COR-L47 (cell line): ENCODE data around the gene PERCC1.

Experiments
- DNase-seq: peaks from one replicate; lab custom pipeline; 2025; lab: John Stamatoyannopoulos, UW

The PERCC1 gene

DNA sequence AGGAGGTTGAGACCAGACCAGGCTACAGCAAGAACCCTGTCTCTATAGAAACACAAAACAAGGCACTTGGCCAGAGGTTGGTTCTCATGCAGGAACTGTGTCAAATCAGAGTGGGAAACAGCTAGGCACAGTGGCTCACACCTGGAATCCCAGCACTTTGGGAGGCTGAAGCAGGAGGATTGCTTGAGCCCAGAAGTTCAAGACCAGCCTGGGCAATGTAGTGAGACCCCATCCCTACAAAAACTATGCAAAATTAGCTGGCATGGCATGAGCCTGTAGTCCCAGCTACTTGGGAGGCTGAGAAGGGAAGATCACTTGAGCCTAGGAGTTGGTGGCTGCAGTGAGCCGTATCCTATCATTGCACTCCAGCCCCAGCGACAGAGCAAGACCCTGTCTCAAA lies 18.0 kb upstream of the PERCC1 start:
- DNase-seq: no peak

DNA sequence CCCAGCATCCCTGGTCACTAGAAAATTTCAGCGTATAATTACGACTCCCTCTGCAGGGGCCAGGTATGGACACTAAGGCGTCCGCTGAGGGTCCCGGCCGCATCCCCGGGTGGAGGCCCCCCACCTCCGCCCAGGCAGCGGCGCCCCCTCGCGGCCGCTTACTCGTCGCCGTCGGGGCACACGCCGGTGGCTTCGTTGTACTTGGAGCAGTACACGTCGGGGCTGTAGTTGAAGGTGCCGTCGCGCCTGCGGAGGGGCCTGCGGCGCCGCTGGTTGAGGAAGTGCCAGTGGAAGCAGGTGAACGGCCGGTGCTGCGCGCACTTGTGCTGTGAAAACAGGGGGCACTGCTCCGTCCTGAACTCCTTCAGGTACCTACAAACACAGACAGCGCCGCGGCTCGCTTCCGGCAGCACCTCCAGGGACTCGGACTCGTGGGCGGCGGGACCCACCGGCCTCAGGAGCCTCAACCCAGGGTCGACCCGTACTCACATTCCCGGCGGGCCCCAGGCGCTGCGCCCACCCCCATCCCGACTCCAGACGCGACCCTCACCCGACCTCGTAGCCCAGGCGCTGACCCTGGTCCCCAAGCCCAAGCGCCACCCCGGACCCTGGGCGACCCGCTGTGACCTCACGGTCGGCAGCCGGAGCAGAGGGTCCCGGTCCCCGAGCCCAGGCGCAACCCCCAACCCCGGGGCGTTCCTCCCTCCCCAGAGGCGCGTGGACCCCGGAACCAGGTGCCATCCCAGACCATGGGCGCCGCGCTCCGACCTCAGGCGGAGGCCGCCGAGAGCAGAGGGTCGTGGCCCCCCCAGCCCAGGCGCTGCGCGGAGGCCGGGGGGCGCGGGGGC lies 17.0 kb upstream of the PERCC1 start:
- peak; percentile 40 for DNase-seq

GRCh38 chr16:1414532-1415260 lies 16.2 kb upstream of the PERCC1 start, which contains the start of gene UNKL:
UNKL (minus strand) TSS chr16:1414704; CDS start chr16:1414691, 13 bp downstream.
- peak; percentile 33 for DNase-seq

GRCh38 chr16:1416521-1416941 lies 14.3 kb upstream of the PERCC1 start:
- DNase-seq: no peak

GRCh38 chr16:1420111-1420539 lies 10.8 kb upstream of the PERCC1 start:
- DNase-seq: no peak

DNA sequence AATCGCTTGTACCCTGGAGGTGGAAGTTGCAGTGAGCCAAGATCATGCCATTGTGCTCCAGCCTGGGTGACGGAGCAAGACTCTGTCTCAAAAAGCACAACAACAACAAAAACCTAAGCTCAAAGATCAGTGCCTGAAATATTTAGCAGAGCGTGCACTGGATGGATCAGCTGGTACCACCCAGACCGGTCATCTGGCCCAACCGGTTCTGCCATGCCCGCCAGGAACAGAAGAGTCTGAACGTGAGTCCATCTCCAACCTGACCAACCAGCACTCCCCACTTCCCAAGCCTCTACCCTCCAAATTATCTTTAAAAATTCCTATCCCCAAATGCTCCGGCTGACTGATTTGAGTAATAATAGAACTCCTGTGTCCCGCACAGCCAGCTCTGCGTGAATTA lies 8.8 kb upstream of the PERCC1 start:
- DNase-seq: no peak

GRCh38 chr16:1424028-1424427 lies 6.8 kb upstream of the PERCC1 start:
- DNase-seq: no peak

DNA sequence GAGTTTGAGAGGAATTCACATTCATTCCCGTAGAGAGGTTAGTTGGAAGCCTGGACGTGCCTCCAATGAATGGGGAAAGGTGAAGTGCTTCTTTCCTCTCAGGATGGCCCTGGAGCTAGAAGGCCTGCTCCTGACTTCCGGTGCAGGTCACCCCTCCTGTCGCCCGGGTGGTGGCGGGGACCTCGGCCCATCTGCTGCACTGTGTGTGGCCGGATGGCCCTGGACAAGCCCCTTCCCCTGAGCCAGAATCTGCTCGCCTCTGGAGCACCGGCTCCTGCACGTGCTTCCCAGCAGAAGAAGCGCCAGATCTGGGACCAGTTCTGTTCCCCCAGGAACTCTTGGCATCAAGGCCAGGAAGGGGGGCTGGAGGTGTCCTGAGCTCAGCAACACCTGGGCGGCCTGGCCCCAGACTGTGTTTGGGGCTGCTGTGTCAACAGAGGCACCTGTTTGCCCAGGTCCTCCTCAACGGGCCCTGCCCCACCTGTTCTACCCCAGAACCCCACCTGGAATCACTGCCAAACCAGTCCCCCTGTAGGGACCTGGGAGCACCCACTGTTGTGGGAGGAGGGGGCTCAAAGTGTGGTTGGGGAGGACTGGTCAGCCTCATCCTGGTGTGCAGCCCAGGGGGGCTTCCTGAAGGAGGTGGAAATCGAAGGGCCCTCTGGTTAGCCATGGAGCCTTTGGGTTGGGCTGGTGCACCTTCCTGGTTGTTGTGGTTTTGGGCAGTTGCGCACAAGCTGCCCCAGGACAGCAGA lies 5.1 kb upstream of the PERCC1 start:
- DNase-seq: no peak

DNA sequence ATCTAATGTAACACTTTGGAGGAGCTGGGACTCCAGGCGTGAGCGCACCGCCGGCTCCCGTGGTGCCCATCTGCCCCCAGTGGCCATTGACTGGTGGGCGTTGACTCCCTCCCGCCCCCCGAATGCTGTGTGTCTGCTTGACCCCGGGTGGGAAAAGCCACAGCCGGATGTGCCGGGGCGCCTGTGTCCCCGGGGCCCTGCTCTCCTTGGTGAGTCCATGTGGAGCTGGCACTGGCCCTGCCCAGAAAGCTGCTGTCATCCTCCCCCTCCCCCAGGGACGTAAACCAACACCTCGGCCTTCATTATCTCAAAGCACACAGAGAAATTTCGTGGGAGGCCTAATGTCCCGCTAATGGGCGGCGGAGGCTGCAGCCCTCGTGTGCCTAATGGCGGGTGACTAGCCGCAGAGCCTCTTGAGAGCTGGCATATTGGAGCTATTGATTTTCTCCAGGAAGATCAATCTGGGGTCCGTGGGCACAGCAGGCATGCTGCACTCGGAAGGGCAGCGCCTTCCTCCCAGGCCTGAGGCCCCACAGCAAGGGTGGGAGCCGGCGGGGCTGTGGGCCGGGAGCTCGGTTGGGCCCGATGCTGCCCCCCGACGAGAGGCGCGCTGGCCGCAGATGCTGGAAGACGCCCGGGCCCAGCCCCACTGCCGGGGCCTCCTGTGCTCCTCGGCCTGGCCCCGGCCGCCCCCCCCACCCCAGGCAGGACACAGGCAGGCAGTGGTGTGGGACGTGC lies 4.0 kb upstream of the PERCC1 start:
- no peak for DNase-seq

GRCh38 chr16:1427473-1428461 lies 3.1 kb upstream of the PERCC1 start:
- DNase-seq: no peak

DNA sequence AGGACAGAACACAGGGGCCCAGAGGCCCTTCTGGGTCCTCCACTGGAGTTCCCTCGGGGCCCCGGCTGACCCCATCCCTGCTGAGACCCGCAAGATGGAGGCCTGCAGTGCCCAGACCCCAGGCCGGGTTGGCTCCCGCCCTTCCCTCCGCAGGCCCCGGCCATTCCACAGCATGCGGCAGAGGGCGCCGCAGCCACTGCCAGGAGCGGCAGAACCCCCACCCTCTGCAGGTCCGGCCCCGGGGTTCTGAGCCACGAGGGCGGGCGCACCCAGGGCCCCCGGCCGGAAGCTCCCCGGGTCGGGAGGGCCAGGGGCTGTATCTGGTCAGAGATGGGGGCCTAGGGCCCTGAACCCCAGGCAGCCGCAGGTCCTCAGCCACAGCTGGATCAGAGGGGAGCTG lies 2.4 kb upstream of the PERCC1 start:
- no peak for DNase-seq

DNA sequence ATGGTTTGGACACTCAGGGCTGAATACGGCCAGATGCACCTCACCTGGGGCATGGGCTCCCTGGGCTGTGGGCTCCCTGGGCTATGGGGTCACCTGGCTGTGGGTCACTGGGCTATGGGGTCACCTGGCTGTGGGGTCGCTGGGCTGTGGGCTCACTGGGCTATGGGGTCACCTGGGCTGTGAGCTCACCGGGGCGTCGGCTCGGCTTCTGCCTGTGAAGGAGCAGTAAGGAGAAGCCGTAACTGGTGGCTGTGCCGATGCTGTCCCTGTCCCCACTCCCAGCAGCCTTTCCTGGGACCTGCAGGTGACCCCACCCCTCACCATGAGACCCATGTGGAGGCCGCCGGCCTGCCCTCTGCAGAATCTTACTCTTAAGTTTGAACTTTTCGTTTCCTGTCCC lies 1.9 kb upstream of the PERCC1 start:
- DNase-seq: no peak

DNA sequence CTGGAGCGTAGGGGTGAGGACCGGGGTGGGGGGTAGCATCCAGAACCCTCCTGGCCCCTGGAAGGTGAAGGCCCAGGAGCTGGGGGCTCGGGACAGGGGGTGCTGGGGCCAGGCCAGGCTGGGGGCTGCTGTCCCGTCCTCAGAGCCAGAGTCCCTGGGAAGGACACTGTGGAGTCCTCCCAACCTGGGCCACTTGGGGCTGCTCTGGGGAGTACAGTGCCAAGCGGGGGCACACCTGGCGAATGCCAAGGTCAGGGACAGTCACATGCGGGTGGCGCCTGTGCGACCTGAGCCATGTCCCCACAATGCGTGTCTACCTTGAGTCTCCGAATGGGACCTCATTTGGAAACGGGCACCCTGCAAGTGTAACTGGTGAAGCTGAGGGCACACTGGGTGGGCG lies 1.2 kb upstream of the PERCC1 start:
- no peak for DNase-seq

DNA sequence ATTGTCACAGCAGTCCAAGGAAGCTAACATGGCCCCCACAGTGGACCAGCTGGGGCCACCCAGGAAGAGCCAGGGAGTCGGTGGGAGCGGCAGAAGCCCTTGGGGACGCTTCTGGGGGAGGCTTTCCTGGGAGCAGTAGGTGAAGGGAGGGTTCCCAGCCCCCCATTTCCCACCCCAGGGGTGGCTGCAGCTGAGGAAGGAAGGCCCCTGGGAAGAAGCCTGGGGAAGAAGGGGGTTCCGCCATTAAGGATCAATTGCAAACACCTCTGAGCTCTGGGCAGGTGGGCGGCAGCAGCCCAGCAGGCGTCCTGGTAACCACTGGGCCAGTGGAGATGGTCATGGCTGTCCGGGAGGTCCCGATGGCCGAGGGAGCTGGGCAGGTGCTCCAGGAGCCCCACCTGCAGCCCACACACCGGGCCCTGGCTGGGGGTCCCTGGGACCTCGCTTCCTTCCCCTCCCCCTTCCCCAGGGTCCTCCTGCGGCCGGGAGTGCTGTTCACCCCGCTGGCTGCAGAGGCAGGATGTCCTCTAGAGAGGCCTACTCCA lies 592 bp upstream of the PERCC1 start:
- no peak for DNase-seq

DNA sequence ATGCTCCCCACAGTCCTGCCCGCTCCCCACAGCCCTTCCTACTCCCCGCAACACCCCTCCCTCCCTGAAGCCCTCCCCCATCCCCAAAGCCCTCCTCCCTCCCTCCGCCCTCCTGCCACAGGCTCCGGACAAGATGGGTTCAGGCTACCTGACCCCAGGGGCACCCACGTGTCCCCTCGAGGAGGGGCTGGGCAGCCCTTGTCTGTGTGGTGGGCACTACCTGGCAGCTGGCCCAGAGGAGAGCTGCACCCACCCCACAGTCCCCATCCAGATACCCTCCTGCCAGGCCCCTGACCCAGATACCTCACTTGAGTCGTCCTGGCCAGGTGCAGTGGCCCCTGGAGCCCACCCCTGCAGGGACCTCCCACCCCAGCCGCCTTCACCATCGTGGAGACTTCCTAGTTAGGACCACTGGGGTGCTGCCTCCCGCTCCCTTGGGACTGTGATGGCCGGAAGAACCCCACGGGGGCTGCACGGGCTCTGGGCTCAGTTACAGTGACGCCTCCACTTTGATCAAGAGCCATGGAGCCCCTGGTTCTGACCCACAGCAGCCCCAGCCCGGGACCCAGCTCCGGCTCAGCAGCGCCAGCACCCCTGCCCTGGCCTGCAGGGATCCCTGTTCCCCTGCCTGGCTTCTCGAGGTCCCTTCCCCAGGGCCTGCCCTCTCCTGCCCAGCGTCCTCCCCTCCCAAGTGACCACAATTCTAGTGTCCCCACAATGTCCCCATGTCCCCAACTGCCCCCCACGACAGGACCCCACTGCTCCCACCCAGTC lies 806 bp downstream of the PERCC1 start:
- DNase-seq: no peak

- no peak for DNase-seq
These were observed 1.7 kb downstream of the PERCC1 start for GRCh38 chr16:1432388-1433262.

DNA sequence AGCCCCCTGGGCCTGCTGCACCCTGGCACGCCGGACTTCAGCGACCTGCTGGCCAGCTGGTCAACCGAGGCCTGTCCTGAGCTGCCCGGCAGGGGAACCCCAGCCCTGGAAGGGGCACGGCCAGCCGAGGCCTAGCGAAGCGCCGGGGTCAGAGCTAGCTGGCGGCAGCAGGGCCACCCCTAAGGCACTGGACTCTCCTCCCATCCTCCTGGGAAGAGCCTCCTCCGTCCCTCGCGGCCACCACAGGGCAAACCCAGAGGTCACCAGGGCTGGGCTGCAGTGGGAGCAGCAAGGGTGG lies 2.3 kb downstream of the PERCC1 start:
- no peak for DNase-seq

- no peak for DNase-seq
These were observed 2.9 kb downstream of the PERCC1 start for GRCh38 chr16:1433756-1434155.
